Stimulated activated CD4-positive, alpha-beta T cell treated with anti-CD3 and anti-CD28 coated beads, Interleukin-15, amount 100 ng/mL, for 48 hours (primary cell): ENCODE data around the gene ERO1B.

Source experiments
- DNase-seq, 2 donors: peaks; one replicate each; pipeline ENCODE4 v3.0.0-alpha.2; 2020; ENCODE audit warnings: low read depth in 2 of 2

The ERO1B gene

DNA sequence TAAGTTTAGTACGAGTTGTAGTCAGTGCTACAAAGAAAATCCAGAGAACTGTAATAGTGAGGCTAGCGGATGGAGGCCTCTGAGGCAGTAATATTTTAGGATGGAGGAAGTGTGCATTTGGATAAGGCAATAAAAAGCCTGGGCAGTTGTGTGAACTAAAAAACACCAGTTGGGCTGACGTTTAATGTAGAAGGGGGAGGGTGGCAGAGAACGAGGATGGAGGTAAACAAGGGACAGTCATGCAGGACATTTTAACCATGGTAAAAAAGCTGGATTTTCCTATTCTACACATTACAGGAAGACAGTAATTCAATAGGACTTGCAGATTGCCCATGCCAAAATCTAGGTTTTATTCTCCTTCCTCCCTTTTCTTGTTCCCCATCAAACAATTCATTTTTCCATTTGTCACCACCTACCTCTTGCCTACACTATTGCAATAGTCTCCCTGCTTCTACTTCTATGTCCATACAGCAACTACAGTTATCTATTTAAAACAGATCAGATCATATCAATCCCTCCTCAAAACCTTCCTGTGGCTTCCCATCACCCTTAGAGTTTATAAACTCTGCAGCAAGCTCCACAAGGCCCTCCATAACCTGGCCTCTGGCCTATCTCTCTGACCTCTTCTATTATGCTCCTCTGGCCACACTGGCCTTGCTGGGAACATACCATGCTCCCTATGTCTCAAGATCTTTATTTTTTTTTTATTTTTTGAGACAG, 27.7 kb downstream of the ERO1B start:
- DNase-seq: no peak

GRCh38 chr1:236253119-236253518, 28.6 kb downstream of the ERO1B start:
- no peak for DNase-seq

- DNase-seq: no peak
Measured at GRCh38 chr1:236251587-236251986, 30.2 kb downstream of the ERO1B start.

- no peak for DNase-seq
Measured at GRCh38 chr1:236247286-236247685, 34.5 kb downstream of the ERO1B start.

DNA sequence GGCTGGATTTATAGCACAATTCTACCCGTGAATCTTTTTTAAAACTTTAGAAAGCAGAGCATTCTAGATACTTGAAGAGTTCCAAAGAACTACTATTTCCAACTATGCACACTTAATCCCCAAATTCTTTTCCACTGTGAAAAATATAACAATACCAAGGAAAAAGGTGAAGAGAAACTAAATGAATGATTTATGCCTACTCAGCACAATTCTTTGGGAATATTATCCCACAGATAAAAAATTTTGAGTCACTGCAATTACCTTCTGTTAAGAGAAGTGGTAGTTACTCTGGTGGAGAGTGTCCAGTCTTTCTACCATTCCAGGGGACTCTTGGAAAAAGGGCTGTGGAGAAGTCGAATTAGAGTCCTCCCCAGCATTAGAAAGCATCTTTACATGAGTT, 39.2 kb downstream of the ERO1B start:
- no peak for DNase-seq

GRCh38 chr1:236240675-236241074, 41.1 kb downstream of the ERO1B start:
- DNase-seq: no peak

- DNase-seq: no peak
Measured at GRCh38 chr1:236239092-236239585, 42.6 kb downstream of the ERO1B start.

DNA sequence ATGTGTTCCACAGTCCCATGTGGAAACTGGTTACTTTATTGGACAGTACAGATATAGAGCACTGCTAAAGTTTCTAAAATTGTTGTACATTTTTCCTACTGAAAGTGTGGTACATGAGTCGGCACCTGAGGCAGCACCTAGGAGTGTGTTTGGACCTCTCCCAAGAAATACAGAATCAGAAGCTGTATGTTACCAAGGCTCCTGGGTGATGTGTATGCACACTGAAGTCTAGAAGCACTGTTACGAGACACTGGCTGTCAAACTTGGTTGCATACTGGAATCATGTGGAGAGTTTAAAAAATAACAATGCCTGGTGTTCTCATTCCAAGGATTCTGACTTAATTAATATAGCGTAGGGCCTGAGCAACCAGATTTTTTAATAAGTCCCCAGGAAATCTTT, 46.6 kb downstream of the ERO1B start:
- no peak for DNase-seq

DNA sequence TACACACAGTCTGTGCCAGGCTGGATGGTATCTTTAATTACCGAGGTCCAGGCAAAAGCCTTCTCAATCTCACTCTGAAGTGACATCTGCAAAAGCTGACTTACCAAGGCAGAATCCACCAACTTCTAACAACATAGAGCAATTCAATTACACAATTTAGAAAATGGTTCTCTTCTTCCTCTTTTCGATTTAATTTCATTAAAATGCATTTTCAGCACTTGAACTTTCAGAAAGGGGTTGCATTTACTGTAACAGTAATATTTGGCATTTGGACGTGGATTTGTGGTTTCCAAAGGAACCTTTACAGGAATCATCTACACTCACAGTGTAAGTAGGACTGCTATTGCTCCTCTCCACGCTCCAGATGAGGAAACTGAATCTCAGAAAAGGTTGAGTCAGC, 53.3 kb downstream of the ERO1B start:
- DNase-seq: no peak

- DNase-seq: no peak
Measured at GRCh38 chr1:236222632-236223031, 59.1 kb downstream of the ERO1B start.

GRCh38 chr1:236220473-236220872, 61.3 kb downstream of the ERO1B start:
- DNase-seq: no peak

DNA sequence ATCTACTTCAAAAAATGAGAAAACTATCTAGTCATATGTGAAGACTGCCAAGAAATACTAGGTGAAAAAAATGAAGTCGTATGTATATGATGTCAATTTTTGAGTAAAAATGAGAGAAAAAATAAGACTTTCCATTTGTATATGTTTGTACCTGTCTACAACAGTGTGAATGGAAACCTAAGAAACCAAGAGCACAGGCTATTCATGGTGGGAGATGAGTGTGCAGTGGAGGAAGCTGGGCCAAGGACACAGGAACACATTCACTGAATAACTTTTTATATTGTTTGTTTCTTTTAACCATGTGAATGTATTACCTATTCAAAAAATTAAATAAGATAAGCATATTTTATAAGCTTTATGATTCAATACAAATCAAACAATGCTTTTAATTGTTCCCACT, 67.0 kb downstream of the ERO1B start:
- no peak for DNase-seq

- DNase-seq: no peak
Measured at GRCh38 chr1:236213534-236213933, 68.2 kb downstream of the ERO1B start.

DNA sequence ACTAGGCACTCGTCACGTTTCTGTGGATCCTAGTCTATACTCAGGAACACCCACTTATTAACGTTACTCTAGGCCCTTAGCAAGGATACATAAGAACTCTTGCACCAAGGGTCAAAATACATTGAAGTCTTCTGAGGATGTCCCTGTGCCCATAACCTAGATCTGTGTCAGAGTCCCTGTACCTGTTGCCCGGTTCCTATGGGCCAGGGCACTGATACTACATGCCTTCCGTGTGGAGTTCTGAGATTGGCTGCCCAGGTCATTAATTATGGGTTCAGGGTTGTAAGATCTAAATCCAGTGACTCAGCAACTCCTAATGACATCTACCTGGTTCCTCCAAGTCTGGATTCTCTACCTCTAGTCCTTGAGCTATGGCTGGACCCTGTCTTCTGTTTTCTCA, 69.9 kb downstream of the ERO1B start:
- no peak for DNase-seq

DNA sequence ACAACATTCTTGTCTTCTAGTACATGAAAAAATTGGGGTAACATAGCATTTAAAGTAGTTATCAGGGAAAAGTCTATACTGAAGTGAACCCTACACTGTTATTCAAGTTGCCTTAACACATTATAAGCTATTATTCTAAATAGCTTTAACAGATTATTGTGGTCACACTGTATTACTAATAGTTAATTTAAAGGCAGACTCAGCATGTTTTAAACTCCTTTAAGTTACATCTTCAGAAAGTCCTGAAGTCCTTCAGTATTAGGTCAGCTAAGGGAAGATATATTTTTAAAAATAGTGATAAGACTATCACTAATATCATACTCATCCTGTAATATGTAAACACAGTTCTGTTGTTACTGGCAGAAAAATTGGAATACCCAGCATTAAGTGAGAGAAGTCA, 72.0 kb downstream of the ERO1B start:
- no peak for DNase-seq

GRCh38 chr1:236209185-236209584, 72.6 kb downstream of the ERO1B start:
- DNase-seq: no peak

DNA sequence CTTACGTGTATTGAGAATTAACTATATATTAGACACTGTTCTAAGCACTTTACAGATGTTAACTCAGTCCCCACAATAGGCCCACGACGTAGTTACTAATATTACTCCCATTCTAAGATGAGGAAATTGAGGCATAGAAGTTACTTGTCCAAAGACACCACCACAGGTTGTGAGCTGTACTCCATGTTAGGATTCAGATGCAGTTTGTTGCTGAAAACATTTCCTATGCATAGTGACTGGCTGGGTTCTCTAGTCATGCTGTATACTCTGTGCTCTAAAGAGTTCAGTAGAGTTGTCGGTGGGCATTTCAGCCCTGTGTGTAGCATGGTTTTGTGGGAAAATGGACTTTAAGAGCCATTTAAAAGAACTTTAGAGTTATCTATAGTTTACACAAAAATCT, 74.2 kb downstream of the ERO1B start:
- DNase-seq: no peak

GRCh38 chr1:236207121-236207520, 74.6 kb downstream of the ERO1B start:
- no peak for DNase-seq

DNA sequence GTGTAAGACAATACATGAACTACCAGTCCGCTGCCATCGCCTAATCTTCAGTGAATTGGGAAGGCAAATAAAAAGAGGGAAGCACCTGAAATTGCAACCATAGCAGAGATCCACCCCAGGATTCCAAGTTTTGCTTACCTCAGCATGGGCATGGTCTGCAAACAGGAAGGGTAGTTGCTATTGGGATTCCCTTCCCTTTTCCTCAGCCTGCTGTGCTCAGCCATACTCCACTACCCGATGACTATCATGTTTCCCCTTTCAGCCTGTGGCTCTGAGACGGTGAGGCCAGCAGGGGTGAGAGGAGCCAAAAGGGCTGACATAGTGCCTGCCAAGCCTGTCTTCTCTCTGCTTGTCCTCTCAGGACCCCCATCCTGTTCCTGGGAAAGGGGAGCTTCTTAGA, 75.2 kb downstream of the ERO1B start:
- no peak for DNase-seq

- DNase-seq: no peak
Measured at GRCh38 chr1:236204656-236205055, 77.1 kb downstream of the ERO1B start.

DNA sequence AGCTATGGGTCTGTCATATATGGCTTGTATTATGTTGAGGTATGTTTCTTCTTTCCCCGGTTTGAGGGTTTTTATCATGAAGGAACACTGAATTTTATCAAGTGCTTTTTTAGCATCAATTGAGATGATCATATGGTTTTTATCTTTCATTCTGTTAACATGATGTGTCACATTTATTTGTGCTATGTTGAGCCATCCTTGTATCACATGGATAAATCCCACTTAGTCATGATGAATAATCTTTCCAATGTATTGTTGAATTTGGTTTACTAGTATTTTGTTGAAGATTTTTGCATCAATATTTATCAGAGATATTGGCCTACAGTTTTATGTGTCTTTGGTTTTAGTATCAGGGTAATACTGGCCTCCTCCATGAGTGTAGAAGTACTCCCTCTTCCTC, 77.7 kb downstream of the ERO1B start:
- no peak for DNase-seq

DNA sequence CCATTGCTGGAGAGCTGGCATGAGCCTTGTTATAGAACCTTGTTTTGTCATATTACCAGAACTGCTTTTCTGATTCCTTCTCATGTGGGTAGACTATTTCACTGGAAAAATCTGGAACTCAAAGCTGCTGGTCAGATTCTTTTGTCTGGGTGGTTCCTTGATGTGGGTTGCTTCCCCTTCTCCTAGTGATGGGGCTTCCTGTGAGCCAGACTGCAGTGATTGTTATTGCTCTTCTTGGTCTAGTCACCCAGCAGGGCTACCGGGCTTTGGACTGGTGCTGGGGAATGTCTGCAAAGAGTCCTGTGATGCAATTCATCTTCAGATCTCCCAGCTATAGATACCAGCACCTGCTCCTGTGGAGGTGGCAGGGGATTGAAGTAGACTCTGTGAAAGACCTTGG, 80.0 kb downstream of the ERO1B start:
- DNase-seq: no peak

DNA sequence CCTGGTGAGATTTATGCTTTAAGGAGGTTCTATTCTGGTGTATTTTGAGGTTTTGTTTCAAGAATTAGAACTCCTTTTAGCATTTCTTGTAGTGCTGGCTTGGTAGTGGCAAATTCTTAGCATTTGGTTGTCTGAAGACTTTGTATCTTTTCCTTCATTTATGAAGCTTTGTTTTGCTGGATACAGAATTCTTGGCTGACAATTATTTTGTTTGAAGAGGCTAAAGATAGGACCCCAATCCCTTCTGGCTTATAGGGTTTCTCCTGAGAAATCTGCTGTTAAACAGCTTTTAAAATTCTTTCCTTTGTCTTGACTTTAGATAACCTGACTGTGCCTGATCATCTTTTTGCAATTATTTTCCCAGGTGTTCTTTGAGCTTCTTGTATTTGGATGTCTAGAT, 80.8 kb downstream of the ERO1B start:
- DNase-seq: no peak

DNA sequence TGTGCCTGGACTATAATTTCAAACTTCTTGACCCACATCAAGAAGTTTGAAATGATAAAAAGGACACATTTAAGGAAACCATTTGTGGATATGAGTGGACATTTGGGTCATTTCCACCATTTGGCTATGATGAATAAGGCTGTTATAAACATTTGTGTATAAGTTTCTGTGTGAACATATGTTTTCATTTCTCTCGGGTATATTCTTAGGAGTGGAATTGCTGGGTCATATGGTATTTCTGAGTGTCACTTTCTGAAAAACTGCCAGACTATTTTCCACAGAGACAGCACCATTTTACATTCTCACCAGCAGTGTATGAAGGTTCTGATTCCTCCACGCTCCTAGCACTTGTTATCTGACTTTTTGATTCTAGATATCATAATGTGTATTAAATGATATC, 88.6 kb downstream of the ERO1B start:
- no peak for DNase-seq
